Mucosa of descending colon (tissue), 3 donors: ENCODE measurements around the gene PRKAR1B. TPM values are rescaled to one million over a fixed set of nuclear protein-coding genes. Genes with fewer than 3 reads are reported as not detected.
A peak's percentile ranks its signal among the peaks of the same experiment; 100 is the strongest.

ENCODE experiments used
- ATAC-seq: fragments of 200-7000 bp; cut with Tn5 transposase; one replicate; pipeline ENCODE4 v1.9.1; 2020; ENCODE audit warnings: mild to moderate bottlenecking, moderate library complexity
- DNase-seq, 3 donors: peaks; one replicate each; pipeline ENCODE4 v3.0.0-alpha.2; 2020
- H3K36me3 ChIP-seq: fragments of 200-600 bp; one replicate; pipeline ENCODE4 v1.8.0; 2021; ENCODE audit warnings: low read depth, mild to moderate bottlenecking
- H3K4me1 ChIP-seq: fragments of 200-600 bp; one replicate; pipeline ENCODE4 v1.8.0; 2021; ENCODE audit warnings: low read depth, mild to moderate bottlenecking
- H3K4me3 ChIP-seq: fragments of 200-600 bp; one replicate; pipeline ENCODE4 v1.8.0; 2021; ENCODE audit warnings: mild to moderate bottlenecking
- H3K9me3 ChIP-seq: fragments of 200-600 bp; one replicate; pipeline ENCODE4 v1.8.0; 2021; ENCODE audit warnings: mild to moderate bottlenecking
- intact Hi-C, 2 donors: fragments of 100-400 bp; cut with DNase I in 1 of 2; cut with micrococcal nuclease in 1 of 2; formaldehyde crosslinking; loops; one replicate each; pipeline versions ENCODE4 v1.11.0 to v1.11.1; 2022; cut with DNase I, micrococcal nuclease
- total RNA-seq, 3 donors: library from RNA; stranded (reverse); fragmentation: NEBNext Ultra II Directional in 2 of 3; extraction: Animal tissue kit (Norgen Biotek cat#: 25700) in 2 of 3; gene quantifications; one replicate each; pipeline versions ENCODE4 v1.2.1 to v1.2.4, GENCODE V29; 2021 to 2023
- TF ChIP-seq, protein P1 (sequence below): fragments of 200-600 bp; IDR thresholded peaks from one replicate; pipeline ENCODE4 v1.8.0; 2022; ENCODE audit warnings: antibody characterized with exemption, mild to moderate bottlenecking
- donor health status: DM: no; HTN: no; CAD: no; lungs with moderate emphysema.
- donor health status: DM: no; HTN: no; CAD: no.
- donor health status: DM: no; HTN: yes; CAD: no.

The PRKAR1B gene
- total RNA-seq, 3 donors from 2014 or later = 10.1 to 24.5 (median 24.4) TPM

DNA sequence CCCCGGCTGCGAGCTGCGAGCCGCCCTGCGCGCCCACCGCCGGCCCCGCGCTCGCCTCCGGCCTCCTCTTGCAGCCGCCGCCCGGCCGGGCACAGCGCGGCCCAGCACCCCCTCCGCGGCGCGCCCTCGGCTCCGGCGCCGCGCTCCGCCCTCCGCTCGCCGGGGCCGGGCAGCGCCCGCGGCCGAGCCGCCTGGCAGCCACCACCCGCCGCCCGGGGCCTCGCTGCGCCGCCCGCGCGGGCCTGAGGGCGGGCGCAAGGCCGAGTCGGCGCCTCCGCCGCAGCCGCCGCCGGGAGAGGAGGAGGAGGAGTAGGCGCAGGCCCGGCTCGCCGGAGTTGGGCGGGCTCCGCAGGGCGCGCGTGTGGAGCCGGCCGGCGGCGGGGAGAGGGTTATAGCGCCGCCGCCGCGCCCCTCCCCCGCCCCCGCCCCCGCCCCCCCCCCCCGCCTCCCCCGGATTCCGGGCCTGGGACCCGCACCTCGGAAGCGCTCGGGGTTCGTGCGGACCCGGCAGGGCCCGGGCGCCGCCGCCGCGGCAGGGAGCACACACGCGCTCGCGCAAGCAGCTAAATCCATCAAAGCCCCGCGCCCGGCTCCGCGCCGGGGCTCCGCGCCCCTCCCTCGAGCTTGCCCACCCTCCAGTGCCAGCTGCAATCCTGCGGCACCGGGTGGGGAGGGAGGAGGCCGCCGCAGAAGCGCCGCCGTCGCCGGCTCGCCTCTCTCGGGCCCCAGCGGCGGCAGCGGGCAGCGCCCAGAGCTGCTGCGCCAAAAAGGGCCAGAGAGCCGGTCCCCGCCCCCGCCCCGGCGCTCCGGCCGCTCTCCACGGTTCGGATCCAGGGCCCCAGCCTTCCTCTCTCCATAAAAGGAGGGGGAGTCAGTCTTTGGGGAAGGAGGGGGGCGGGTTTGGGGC is 207.3 kb downstream of the PRKAR1B start, which contains the start of gene PDGFA:
Gene PDGFA, minus strand, starts transcription at position 363 of the 907 bp plus-strand sequence. CDS start 845 bp downstream, outside the sequence.
- ATAC-seq (peak; percentile 33), DNase-seq (peak in 2 of 3 donors; percentile 44 to 74)
- Histone ChIP-seq H3K9me3 (no peaks in the 10 kb centered on the region), H3K36me3 (no peaks in the 10 kb centered on the region), H3K4me1 (peaks cover 34% of the 10 kb centered on the region), H3K4me3 (peak within 1 kb of the TSS; percentile 54)
- TF ChIP-seq, protein P1, sequence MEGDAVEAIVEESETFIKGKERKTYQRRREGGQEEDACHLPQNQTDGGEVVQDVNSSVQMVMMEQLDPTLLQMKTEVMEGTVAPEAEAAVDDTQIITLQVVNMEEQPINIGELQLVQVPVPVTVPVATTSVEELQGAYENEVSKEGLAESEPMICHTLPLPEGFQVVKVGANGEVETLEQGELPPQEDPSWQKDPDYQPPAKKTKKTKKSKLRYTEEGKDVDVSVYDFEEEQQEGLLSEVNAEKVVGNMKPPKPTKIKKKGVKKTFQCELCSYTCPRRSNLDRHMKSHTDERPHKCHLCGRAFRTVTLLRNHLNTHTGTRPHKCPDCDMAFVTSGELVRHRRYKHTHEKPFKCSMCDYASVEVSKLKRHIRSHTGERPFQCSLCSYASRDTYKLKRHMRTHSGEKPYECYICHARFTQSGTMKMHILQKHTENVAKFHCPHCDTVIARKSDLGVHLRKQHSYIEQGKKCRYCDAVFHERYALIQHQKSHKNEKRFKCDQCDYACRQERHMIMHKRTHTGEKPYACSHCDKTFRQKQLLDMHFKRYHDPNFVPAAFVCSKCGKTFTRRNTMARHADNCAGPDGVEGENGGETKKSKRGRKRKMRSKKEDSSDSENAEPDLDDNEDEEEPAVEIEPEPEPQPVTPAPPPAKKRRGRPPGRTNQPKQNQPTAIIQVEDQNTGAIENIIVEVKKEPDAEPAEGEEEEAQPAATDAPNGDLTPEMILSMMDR = no peak
- intact Hi-C loops = no loop called here

- TF ChIP-seq, protein P1 = no peak
- peak; percentile 70 for ATAC-seq
- intact Hi-C loops = no loop called here
- H3K36me3 ChIP-seq = no peaks in the 10 kb centered on the region
- H3K4me3 ChIP-seq = peak overlapping the region; percentile 54
- peaks cover 36% of the 10 kb centered on the region for H3K4me1 ChIP-seq
- no peaks in the 10 kb centered on the region for H3K9me3 ChIP-seq
- peak; percentile 88 to 92 (median 90) for DNase-seq
Observed at GRCh38 chr7:518630-519483, 208.2 kb downstream of the PRKAR1B start.

DNA sequence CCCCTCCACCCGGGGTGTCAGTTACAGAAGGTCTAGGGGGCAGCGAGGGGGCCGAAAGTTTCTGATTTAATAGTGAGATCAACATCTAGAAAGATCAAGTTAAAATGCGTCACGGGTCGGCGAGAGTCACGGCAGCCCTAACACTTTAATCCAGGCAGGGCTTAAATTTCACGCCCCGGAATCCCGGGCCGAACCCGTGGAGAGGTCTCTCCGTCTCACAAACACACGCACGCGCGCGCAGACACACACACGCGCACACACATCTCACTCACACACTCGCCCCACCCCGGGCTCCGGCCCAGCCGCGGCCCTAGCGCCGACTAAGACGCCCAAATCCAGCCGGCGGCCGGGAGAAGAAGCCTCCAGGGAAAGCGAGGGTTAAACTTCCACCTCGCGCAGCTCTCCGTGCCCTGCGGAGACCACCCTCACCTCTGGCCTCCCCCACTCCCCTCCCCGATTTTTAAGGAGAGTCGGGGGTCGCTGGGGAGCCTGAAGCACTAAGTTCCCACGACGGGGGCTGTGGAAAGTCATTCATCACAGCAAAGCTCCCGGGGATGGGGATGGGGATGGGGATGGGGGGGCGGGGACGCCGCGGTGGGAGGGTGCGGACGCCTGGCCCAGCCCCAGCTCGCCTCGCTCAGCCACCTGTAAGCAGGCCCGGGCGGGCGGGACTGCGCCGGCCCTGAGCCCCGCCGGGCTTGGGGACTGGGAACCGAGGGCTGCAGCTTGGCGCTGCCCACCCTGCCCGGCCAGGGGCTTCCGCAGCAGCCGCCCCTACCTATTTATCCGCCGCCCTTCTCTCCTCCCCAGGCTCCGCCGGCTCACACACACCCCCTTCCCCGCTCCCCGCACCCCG is 209.1 kb downstream of the PRKAR1B start:
- peak; percentile 43 for ATAC-seq

DNA sequence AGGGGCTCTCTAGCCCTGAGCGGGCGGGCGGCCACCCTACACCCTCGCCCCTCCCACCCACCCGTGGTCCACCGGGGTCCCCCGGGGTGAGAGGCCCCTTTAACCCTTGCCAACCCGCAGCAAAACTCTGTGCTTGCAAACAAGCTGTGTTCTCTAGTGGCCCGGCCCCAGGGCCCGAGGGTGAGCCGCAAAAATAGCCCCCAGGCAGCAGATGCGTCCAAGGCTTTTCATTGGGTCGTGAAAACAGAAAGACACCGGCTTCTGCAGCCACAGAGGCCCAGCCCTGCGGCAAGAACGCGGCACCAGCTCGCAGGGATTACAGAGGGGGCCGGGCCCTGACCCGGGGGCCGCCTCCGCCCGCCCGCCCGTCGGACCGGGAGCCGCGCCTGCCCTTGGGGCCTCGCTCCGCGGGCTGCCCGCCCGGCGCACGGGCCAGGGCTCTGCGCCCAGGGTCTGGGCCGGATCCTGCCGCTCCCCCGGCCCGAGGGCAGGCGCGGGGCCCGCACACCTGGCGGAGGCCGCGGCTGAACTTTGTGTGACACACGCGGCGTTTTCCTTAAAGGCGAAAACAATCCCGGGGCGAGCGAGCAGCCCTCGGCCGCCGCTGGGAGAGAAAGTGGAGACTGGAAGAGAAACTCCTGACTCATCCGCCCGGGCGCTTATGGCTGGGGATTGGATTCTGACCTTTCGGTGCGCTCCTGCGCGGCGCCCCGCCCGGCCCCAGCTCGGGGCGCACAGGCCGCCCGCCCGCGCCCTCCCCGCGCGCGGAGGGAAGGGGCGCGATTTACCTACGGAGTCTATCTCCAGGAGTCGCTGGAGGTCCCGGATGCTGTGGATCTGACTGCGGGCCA is 210.2 kb downstream of the PRKAR1B start:
- DNase-seq (peak; percentile 78 to 83 (median 79)), ATAC-seq (peak; percentile 43)
- Histone ChIP-seq H3K4me3 (peak overlapping the region; percentile 54), H3K4me1 (peaks cover 45% of the 10 kb centered on the region), H3K36me3 (no peaks in the 10 kb centered on the region), H3K9me3 (no peaks in the 10 kb centered on the region)
- intact Hi-C loops = no loop called here
- TF ChIP-seq, protein P1 = no peak

More for the DNA sequence above, 209.1 kb downstream of the PRKAR1B start:
- TF ChIP-seq, protein P1 = no peak
- intact Hi-C loops = no loop called here
- DNase-seq = peak; percentile 77 to 82 (median 79)
- Histone ChIP-seq H3K4me3 (peak overlapping the region; percentile 54), H3K9me3 (no peaks in the 10 kb centered on the region), H3K36me3 (no peaks in the 10 kb centered on the region), H3K4me1 (peaks cover 44% of the 10 kb centered on the region)
